Measurements from ENCODE around the gene SMCO3. TPM values are rescaled to one million over a fixed set of nuclear protein-coding genes. Genes with fewer than 3 reads are reported as not detected.

Gene SMCO3
- total and polyA plus RNA-seq, 2 of the 13 experiments (the other 11 are each of a cell fraction or from before 2014, with no cell fraction given): 0.29 to 0.42 TPM

DNA sequence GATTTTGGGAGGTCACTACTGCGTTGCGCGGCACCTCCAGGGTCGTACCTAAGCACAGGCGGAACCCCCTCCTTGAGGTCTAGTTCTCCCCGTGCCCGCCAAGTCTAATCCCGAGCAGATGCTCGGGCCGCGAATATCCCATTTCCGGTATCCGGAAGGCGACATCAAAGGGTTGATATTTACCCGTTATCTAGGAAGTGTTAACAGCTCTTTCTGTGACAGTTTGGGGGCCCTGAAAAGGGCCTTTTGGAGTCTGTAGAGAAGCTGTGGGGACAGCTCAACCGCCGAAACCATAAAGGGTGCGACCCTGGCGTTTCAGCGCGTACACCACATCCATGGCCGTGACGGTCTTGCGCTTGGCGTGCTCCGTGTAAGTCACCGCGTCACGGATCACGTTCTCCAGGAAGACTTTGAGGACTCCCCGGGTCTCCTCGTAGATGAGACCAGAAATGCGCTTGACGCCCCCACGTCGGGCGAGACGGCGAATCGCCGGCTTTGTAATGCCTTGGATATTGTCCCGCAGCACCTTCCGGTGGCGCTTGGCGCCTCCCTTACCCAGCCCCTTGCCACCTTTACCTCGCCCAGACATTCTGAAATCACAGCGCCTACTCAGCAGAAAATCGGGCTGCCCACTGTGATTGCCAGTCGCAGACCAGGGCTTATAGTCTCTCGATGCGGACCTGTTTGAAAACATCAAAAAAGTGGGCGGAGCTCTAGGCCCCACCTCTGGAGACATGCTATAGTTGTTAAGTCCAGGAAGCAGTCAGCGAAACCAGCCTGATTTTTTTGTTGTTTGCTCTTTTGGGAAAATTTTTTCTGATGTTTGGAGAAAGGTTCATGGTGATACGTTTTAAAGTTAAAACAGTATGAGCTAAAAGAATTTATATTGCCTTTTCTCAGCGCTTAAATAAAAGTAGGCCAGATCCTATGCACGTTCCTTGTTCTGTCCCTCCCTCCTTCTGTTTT is 43.2 kb downstream of the SMCO3 start (continued):
- TF ChIP-seq KMT2B (CRISPR knock-in tag; IDR thresholded peaks at IDR 0.05): peak; percentile 80
- TF ChIP-seq, protein P1, sequence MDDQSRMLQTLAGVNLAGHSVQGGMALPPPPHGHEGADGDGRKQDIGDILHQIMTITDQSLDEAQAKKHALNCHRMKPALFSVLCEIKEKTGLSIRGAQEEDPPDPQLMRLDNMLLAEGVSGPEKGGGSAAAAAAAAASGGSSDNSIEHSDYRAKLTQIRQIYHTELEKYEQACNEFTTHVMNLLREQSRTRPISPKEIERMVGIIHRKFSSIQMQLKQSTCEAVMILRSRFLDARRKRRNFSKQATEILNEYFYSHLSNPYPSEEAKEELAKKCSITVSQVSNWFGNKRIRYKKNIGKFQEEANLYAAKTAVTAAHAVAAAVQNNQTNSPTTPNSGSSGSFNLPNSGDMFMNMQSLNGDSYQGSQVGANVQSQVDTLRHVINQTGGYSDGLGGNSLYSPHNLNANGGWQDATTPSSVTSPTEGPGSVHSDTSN (CRISPR knock-in tag; IDR thresholded peaks at IDR 0.05; ENCODE audit: borderline replicate concordance): 0 out of 2 replicates have a peak, but pooled peaks have one; percentile 70
- TF ChIP-seq SMYD3 (CRISPR knock-in tag; IDR thresholded peaks at IDR 0.05): peak; percentile 16; the same call in 1 of the 2 replicates
- TF ChIP-seq ZNF460 (CRISPR knock-in tag; IDR thresholded peaks at IDR 0.05; ENCODE audit: borderline replicate concordance): no peak; the same call in 1 of the 2 replicates
- TF ChIP-seq SMAD1 (CRISPR knock-in tag; IDR thresholded peaks at IDR 0.05; ENCODE audit: borderline replicate concordance, low read depth): no peak
- no peak for TF ChIP-seq CBX2 (IDR thresholded peaks at IDR 0.05; ENCODE audit: low read depth, low read length)
- TF ChIP-seq CBX2 (CRISPR knock-in tag; IDR thresholded peaks at IDR 0.05; ENCODE audit: low read depth): no peak; the same call in 1 of the 2 replicates
- TF ChIP-seq KLF12 (CRISPR knock-in tag; IDR thresholded peaks at IDR 0.05; ENCODE audit: borderline replicate concordance): 0 out of 2 replicates have a peak, but pooled peaks have one; percentile 75
- no peak for TF ChIP-seq ZNF546 (CRISPR knock-in tag; conservative IDR thresholded peaks at IDR 0.05)
- TF ChIP-seq, protein P2, sequence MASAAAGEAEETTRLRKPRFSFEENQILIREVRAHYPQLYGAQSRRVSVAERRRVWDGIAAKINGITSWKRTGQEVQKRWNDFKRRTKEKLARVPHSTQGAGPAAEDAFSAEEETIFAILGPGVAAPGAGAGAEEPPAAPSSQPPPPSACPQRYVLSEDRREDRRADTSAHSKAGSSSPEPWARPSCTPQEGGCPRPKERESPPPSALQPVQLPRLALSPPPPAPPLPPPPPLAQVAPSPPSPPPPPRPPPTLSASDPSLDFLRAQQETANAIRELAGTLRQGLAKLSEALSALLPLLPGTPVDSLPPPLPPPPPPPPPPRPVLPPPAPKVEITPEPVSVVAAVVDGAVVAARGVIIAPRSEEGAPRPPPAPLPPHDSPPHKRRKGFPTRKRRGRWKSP (CRISPR knock-in tag; IDR thresholded peaks at IDR 0.05): peak; percentile 46; the same call in 1 of the 2 replicates
- TF ChIP-seq RBM39 (IDR thresholded peaks at IDR 0.05; ENCODE audit: low read depth, low read length, poor library complexity, severe bottlenecking): no peak
- TF ChIP-seq ZKSCAN8 (CRISPR knock-in tag; IDR thresholded peaks at IDR 0.05; ENCODE audit: borderline replicate concordance): 0 out of 2 replicates have a peak, but pooled peaks have one; percentile 39
- no peak for TF ChIP-seq RAD51 (IDR thresholded peaks at IDR 0.05; ENCODE audit: borderline replicate concordance)
- TF ChIP-seq, protein P3, sequence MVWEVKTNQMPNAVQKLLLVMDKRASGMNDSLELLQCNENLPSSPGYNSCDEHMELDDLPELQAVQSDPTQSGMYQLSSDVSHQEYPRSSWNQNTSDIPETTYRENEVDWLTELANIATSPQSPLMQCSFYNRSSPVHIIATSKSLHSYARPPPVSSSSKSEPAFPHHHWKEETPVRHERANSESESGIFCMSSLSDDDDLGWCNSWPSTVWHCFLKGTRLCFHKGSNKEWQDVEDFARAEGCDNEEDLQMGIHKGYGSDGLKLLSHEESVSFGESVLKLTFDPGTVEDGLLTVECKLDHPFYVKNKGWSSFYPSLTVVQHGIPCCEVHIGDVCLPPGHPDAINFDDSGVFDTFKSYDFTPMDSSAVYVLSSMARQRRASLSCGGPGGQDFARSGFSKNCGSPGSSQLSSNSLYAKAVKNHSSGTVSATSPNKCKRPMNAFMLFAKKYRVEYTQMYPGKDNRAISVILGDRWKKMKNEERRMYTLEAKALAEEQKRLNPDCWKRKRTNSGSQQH (CRISPR knock-in tag; IDR thresholded peaks at IDR 0.05; ENCODE audit: low read depth): no peak; the same call in 1 of the 2 replicates
- no peak for TF ChIP-seq EEA1 (CRISPR knock-in tag; IDR thresholded peaks at IDR 0.05; ENCODE audit: borderline replicate concordance)
- TF ChIP-seq ZNF570 (CRISPR knock-in tag; IDR thresholded peaks at IDR 0.05; ENCODE audit: borderline replicate concordance): no peak; the same call in none of the 2 replicates
- peak; percentile 62 for TF ChIP-seq GABPB1 (CRISPR knock-in tag; IDR thresholded peaks at IDR 0.05)
- TF ChIP-seq, protein P4, sequence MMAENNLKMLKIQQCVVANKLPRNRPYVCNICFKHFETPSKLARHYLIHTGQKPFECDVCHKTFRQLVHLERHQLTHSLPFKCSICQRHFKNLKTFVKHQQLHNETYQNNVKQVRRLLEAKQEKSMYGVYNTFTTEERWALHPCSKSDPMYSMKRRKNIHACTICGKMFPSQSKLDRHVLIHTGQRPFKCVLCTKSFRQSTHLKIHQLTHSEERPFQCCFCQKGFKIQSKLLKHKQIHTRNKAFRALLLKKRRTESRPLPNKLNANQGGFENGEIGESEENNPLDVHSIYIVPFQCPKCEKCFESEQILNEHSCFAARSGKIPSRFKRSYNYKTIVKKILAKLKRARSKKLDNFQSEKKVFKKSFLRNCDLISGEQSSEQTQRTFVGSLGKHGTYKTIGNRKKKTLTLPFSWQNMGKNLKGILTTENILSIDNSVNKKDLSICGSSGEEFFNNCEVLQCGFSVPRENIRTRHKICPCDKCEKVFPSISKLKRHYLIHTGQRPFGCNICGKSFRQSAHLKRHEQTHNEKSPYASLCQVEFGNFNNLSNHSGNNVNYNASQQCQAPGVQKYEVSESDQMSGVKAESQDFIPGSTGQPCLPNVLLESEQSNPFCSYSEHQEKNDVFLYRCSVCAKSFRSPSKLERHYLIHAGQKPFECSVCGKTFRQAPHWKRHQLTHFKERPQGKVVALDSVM (CRISPR knock-in tag; IDR thresholded peaks at IDR 0.05): no peak
- TF ChIP-seq, protein P5, sequence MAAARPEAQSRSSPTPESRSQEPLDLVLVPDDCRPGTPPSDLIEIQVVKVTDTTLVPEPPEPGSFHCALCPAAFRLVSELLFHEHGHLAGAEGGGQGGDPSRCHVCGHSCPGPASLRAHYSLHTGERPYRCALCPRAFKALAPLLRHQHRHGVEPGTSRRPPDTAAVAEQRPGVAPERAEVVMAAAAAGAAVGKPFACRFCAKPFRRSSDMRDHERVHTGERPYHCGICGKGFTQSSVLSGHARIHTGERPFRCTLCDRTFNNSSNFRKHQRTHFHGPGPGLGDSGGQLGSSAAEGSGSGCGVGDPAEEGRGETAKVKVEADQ (CRISPR knock-in tag; IDR thresholded peaks at IDR 0.05; ENCODE audit: borderline replicate concordance): no peak
- peak; percentile 79 for TF ChIP-seq POGZ (CRISPR knock-in tag; IDR thresholded peaks at IDR 0.05)
- TF ChIP-seq RBFOX2 (IDR thresholded peaks at IDR 0.05; ENCODE audit: low read depth, low read length): peak; percentile 87
